GM23248 (cell line): ENCODE data around the gene CCDC171.
"Not testable (repeated sequence)": the region's sequence is repeated elsewhere in the genome, so short reads cannot be mapped to it uniquely, and the experiment has no call there.

Source experiments
- EZH2 ChIP-seq: fragments of 200-600 bp; sonication (generic); IDR thresholded peaks from 2 replicates; pipeline ENCODE4 v1.6.1; 2018; ENCODE audit warnings: antibody characterized with exemption, mild to moderate bottlenecking; ENCODE audit not compliant: insufficient read depth, poor library complexity, severe bottlenecking
- EZH2phosphoT487 ChIP-seq: fragments of 200-600 bp; sonication (generic); IDR thresholded peaks from 2 replicates; pipeline ENCODE4 v1.6.1; 2018; ENCODE audit warnings: antibody characterized with exemption, moderate library complexity, mild to moderate bottlenecking, low read depth; ENCODE audit not compliant: insufficient read depth

- TF ChIP-seq EZH2, EZH2phosphoT487: not testable (repeated sequence)
Measured at GRCh38 chr9:15699876-15700559, 147.2 kb downstream of the CCDC171 start.
